H9 (cell line): ENCODE results near the gene RPGRIP1L. TPM values are rescaled to one million over a fixed set of nuclear protein-coding genes. Genes with fewer than 3 reads are reported as not detected.

ENCODE experiments used
- DNase-seq: peaks from one replicate; pipeline ENCODE4 v3.0.0-alpha.2; 2017
- H2AFZ ChIP-seq: one replicate; pipeline ENCODE4 v1.6.1; 2013; ENCODE audit warnings: mild to moderate bottlenecking, low read length, control low read depth, moderate library complexity
- H2AK5ac ChIP-seq: 2 replicates; pipeline ENCODE4 v1.6.1; 2013; ENCODE audit warnings: low read length, control low read depth, mixed read lengths; ENCODE audit not compliant: insufficient read length
- H2BK120ac ChIP-seq: one replicate; pipeline ENCODE4 v1.6.1; 2013; ENCODE audit warnings: low read depth, mild to moderate bottlenecking, low read length, control low read depth, inconsistent platforms; ENCODE audit not compliant: poor library complexity, severe bottlenecking
- H2BK12ac ChIP-seq: 2 replicates; pipeline ENCODE4 v1.6.1; 2013; ENCODE audit warnings: low read length, control low read depth, mixed read lengths, low read depth; ENCODE audit not compliant: insufficient read length
- H2BK15ac ChIP-seq: 2 replicates; pipeline ENCODE4 v1.6.1; 2013; ENCODE audit warnings: low read depth, low read length, control low read depth
- H2BK20ac ChIP-seq: one replicate; pipeline ENCODE4 v1.6.1; 2013; ENCODE audit warnings: low read depth, mild to moderate bottlenecking, low read length, control low read depth, inconsistent platforms; ENCODE audit not compliant: poor library complexity, severe bottlenecking
- H2BK5ac ChIP-seq: 2 replicates; pipeline ENCODE4 v1.6.1; 2013; ENCODE audit warnings: low read length, control low read depth, mixed read lengths; ENCODE audit not compliant: insufficient read length
- H3K14ac ChIP-seq: 2 replicates; pipeline ENCODE4 v1.6.1; 2013; ENCODE audit warnings: low read length, control low read depth; ENCODE audit not compliant: insufficient read depth
- H3K18ac ChIP-seq: 2 replicates; pipeline ENCODE4 v1.6.1; 2013; ENCODE audit warnings: low read depth, mild to moderate bottlenecking, mixed read lengths, low read length, control low read depth; ENCODE audit not compliant: insufficient read length
- H3K23ac ChIP-seq: 2 replicates; pipeline ENCODE4 v1.6.1; 2013; ENCODE audit warnings: low read length, control low read depth, mixed read lengths, low read depth; ENCODE audit not compliant: insufficient read length
- H3K23me2 ChIP-seq: 2 replicates; pipeline ENCODE4 v1.6.1; 2013; ENCODE audit warnings: low read depth, mild to moderate bottlenecking, mixed read lengths, low read length, control low read depth; ENCODE audit not compliant: insufficient read length, poor library complexity, severe bottlenecking
- H3K27ac ChIP-seq: 2 replicates; pipeline ENCODE4 v1.5.1; 2013; ENCODE audit warnings: low read length, control low read depth, mixed read lengths, low read depth; ENCODE audit not compliant: insufficient read length
- H3K27me3 ChIP-seq: 2 replicates; pipeline ENCODE4 v1.6.1; 2013; ENCODE audit warnings: low read length, control low read depth, inconsistent platforms; ENCODE audit not compliant: insufficient read depth
- H3K4ac ChIP-seq: 2 replicates; pipeline ENCODE4 v1.6.1; 2013; ENCODE audit warnings: low read depth, mild to moderate bottlenecking, control low read depth, inconsistent platforms, low read length, moderate library complexity
- H3K4me1 ChIP-seq: 2 replicates; pipeline ENCODE4 v1.6.1; 2013; ENCODE audit warnings: low read length, control low read depth, inconsistent platforms; ENCODE audit not compliant: insufficient read depth
- H3K4me2 ChIP-seq: 2 replicates; pipeline ENCODE4 v1.6.1; 2013; ENCODE audit warnings: low read length, control low read depth, mixed read lengths; ENCODE audit not compliant: insufficient read length, insufficient read depth
- H3K56ac ChIP-seq: 2 replicates; pipeline ENCODE4 v1.6.1; 2013; ENCODE audit warnings: low read depth, mild to moderate bottlenecking, mixed read lengths, low read length, control low read depth; ENCODE audit not compliant: insufficient read length
- H3K79me1 ChIP-seq: 2 replicates; pipeline ENCODE4 v1.6.1; 2013; ENCODE audit warnings: low read depth, mild to moderate bottlenecking, moderate library complexity, low read length, control low read depth, inconsistent platforms; ENCODE audit not compliant: insufficient read depth, poor library complexity, severe bottlenecking
- H3K79me2 ChIP-seq: 2 replicates; pipeline ENCODE4 v1.6.1; 2013; ENCODE audit warnings: low read length, control low read depth, inconsistent platforms; ENCODE audit not compliant: insufficient read depth
- H3K9ac ChIP-seq: 2 replicates; pipeline ENCODE4 v1.6.1; 2013; ENCODE audit warnings: low read length, control low read depth, mixed read lengths; ENCODE audit not compliant: insufficient read length; ENCODE audit errors: extremely low read depth
- H3K9me3 ChIP-seq: one replicate; pipeline ENCODE4 v1.6.1; 2013; ENCODE audit warnings: low read depth, low read length, inconsistent platforms; ENCODE audit not compliant: control insufficient read depth
- H3T11ph ChIP-seq: one replicate; pipeline ENCODE4 v1.6.1; 2013; ENCODE audit warnings: mild to moderate bottlenecking, low read length, control low read depth, inconsistent platforms
- H4K20me1 ChIP-seq: one replicate; pipeline ENCODE4 v1.6.1; 2013; ENCODE audit not compliant: control insufficient read depth, insufficient read length, insufficient read depth
- H4K5ac ChIP-seq: 2 replicates; pipeline ENCODE4 v1.6.1; 2013; ENCODE audit warnings: low read depth, mild to moderate bottlenecking, mixed read lengths, low read length, control low read depth; ENCODE audit not compliant: insufficient read length
- H4K8ac ChIP-seq: replicated peaks from 2 replicates; pipeline ENCODE4 v1.6.1; 2013; ENCODE audit warnings: low read length, control low read depth, mixed read lengths, low read depth; ENCODE audit not compliant: insufficient read length
- H4K91ac ChIP-seq: 2 replicates; pipeline ENCODE4 v1.6.1; 2013; ENCODE audit warnings: low read depth, mild to moderate bottlenecking, moderate library complexity, mixed read lengths, low read length, control low read depth; ENCODE audit not compliant: insufficient read length
- H3K27ac Mint-ChIP-seq, 3 experiments: 2 replicates in 2 of 3; 3 replicates in 1 of 3; pipeline ENCODE4 v1.8.0; 2020 to 2021; ENCODE audit warnings: mixed read lengths in 3 of 3, mild to moderate bottlenecking in 1 of 3, moderate library complexity in 1 of 3
- H3K27me3 Mint-ChIP-seq: 2 replicates; pipeline ENCODE4 v1.8.0; 2021; ENCODE audit warnings: low read depth, mild to moderate bottlenecking, moderate library complexity, mixed read lengths
- H3K36me3 Mint-ChIP-seq, 3 experiments: 2 replicates in 2 of 3; 3 replicates in 1 of 3; pipeline ENCODE4 v1.8.0; 2020 to 2021; ENCODE audit warnings: low read depth in 3 of 3, mixed read lengths in 3 of 3; ENCODE audit not compliant: insufficient read depth in 1 of 3
- H3K4me1 Mint-ChIP-seq, 2 experiments: 2 replicates each; pipeline ENCODE4 v1.8.0; 2020; ENCODE audit warnings: mixed read lengths in 2 of 2
- H3K4me3 Mint-ChIP-seq, 2 experiments: 2 replicates in 1 of 2; 3 replicates in 1 of 2; pipeline ENCODE4 v1.8.0; 2020 to 2021; ENCODE audit warnings: mild to moderate bottlenecking in 2 of 2, mixed read lengths in 2 of 2, moderate library complexity in 1 of 2
- H3K9me3 Mint-ChIP-seq, 2 experiments: 2 replicates in 1 of 2; 3 replicates in 1 of 2; pipeline ENCODE4 v1.8.0; 2020; ENCODE audit warnings: mild to moderate bottlenecking in 2 of 2, mixed read lengths in 2 of 2, moderate library complexity in 1 of 2
- WGBS: extraction: QIAGEN DNeasy Blood & Tissue Kit; methylation state at CpG from one replicate; pipeline ENCODE4 v1.1.7; 2013; ENCODE audit warnings: missing lambda C conversion rate, low lambda C conversion rate, mixed read lengths; ENCODE audit not compliant: insufficient read length; ENCODE audit errors: extremely low coverage; 5-methylcytosine and 5-hydroxymethylcytosine counted together
- total RNA-seq: library from RNA; stranded (reverse); gene quantifications from 2 replicates; pipeline ENCODE4 v1.2.1, GENCODE V29; 2021
- TF ChIP-seq, protein P1 (sequence below): fragments of 200-600 bp; sonication (generic); conservative IDR thresholded peaks from 3 replicates; pipeline ENCODE4 v1.8.0; 2021; ENCODE audit warnings: antibody characterized with exemption, mild to moderate bottlenecking

The RPGRIP1L gene
- total RNA-seq, 1 experiment from 2014 or later: 11.7 TPM

DNA sequence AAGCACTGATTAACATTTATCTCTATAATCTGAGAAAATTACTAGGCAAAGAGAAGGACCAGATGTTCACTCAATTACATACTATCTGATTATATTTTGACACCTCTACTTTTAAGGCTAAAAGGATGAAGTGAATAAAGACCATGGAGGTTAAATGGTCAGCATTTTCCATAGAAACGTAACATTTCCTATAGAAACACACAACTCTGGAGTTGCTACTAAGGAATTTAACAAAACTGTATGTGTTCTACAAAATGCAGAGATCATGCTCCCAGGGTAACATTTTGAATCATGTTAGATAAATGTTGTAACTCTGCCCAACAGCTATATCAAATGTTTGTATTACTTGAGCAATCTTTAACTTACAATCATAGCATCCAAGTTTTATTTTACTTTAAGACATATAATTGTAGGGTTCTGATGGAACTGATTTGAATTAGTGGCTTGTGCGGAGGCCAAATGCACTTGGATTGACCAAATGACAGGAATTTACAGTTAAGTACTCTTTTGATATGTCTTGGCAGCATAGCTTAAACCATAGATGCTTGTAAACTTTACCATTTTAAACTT lies 97.7 kb downstream of the RPGRIP1L start:
- Mint-ChIP-seq H3K27ac (no peak overlapping the region), H3K4me1 (no peaks in the 10 kb centered on the region), H3K27me3 (no peaks in the 10 kb centered on the region), H3K36me3 (no peaks in the 10 kb centered on the region; a peak in 2 of 7 replicates), H3K4me3 (no peak overlapping the region), H3K9me3 (no peaks in the 10 kb centered on the region)
- H2AK5ac ChIP-seq: no peak overlapping the region
- TF ChIP-seq, protein P1, sequence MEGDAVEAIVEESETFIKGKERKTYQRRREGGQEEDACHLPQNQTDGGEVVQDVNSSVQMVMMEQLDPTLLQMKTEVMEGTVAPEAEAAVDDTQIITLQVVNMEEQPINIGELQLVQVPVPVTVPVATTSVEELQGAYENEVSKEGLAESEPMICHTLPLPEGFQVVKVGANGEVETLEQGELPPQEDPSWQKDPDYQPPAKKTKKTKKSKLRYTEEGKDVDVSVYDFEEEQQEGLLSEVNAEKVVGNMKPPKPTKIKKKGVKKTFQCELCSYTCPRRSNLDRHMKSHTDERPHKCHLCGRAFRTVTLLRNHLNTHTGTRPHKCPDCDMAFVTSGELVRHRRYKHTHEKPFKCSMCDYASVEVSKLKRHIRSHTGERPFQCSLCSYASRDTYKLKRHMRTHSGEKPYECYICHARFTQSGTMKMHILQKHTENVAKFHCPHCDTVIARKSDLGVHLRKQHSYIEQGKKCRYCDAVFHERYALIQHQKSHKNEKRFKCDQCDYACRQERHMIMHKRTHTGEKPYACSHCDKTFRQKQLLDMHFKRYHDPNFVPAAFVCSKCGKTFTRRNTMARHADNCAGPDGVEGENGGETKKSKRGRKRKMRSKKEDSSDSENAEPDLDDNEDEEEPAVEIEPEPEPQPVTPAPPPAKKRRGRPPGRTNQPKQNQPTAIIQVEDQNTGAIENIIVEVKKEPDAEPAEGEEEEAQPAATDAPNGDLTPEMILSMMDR: no peak
- H2BK15ac ChIP-seq: no peak overlapping the region
- no peak overlapping the region for H3K27ac ChIP-seq
- no peak overlapping the region for H3K23ac ChIP-seq
- no peak overlapping the region for H4K91ac ChIP-seq
- no peaks in the 10 kb centered on the region; the same call in 1 of the 2 replicates for H3K27me3 ChIP-seq
- no peak overlapping the region for H3K4me2 ChIP-seq
- H4K20me1 ChIP-seq: no peaks in the 10 kb centered on the region
- H3K79me2 ChIP-seq: no peaks in the 10 kb centered on the region
- no peak overlapping the region for H4K8ac ChIP-seq
- H2BK120ac ChIP-seq: no peak overlapping the region
- H3K9me3 ChIP-seq: no peaks in the 10 kb centered on the region
- no peaks in the 10 kb centered on the region for H3K4me1 ChIP-seq
- no peak overlapping the region for H2AFZ ChIP-seq
- no peak overlapping the region for H4K5ac ChIP-seq
- H3K18ac ChIP-seq: no peak overlapping the region
- no peak overlapping the region for H3T11ph ChIP-seq
- no peak overlapping the region for H3K9ac ChIP-seq
- H3K79me1 ChIP-seq: no peaks in the 10 kb centered on the region
- no peak for DNase-seq
- H2BK20ac ChIP-seq: no peak overlapping the region
- H2BK12ac ChIP-seq: no peak overlapping the region
- WGBS: no CpG with 5 or more reads among the region's 2 CpGs
- no peak overlapping the region for H3K4ac ChIP-seq
- no peaks in the 10 kb centered on the region for H3K23me2 ChIP-seq
- no peak overlapping the region for H3K14ac ChIP-seq
- H3K56ac ChIP-seq: no peak overlapping the region
- H2BK5ac ChIP-seq: no peak overlapping the region
